Neutrophil (primary cell): ENCODE results near the gene WAS.

ENCODE experiments used
- H3K27ac ChIP-seq: fragments of 200-600 bp; sonication (generic); 2 replicates; pipeline ENCODE4 v1.5.1; 2016; ENCODE audit warnings: mild to moderate bottlenecking, moderate library complexity
- H3K27me3 ChIP-seq: fragments of 200-600 bp; sonication (generic); 2 replicates; pipeline ENCODE4 v1.6.0; 2016; ENCODE audit warnings: mild to moderate bottlenecking
- H3K36me3 ChIP-seq: fragments of 200-600 bp; sonication (generic); 2 replicates; pipeline ENCODE4 v1.5.1; 2017
- H3K4me1 ChIP-seq, 2 experiments: fragments of 200-600 bp in 1 of 2; sonication (generic) in 1 of 2; 1 replicate in 1 of 2; 2 replicates in 1 of 2; pipeline versions ENCODE4 v1.5.1 to v1.6.1; 2013 to 2016; ENCODE audit warnings: low read depth in 1 of 2, low read length in 1 of 2, mild to moderate bottlenecking in 1 of 2, moderate library complexity in 1 of 2; ENCODE audit not compliant: control insufficient read depth in 1 of 2, insufficient read depth in 1 of 2
- H3K4me3 ChIP-seq, 2 experiments: fragments of 200-600 bp in 1 of 2; sonication (generic) in 1 of 2; 1 replicate in 1 of 2; 2 replicates in 1 of 2; pipeline ENCODE4 v1.5.1; 2013 to 2016; ENCODE audit warnings: low read depth in 1 of 2, low read length in 1 of 2, mild to moderate bottlenecking in 1 of 2, moderate library complexity in 1 of 2
- H3K9me3 ChIP-seq: fragments of 200-600 bp; sonication (generic); 2 replicates; pipeline ENCODE4 v1.5.1; 2016
- CTCF ChIP-seq: fragments of 200-600 bp; sonication (generic); IDR thresholded peaks from 2 replicates; pipeline ENCODE4 v1.5.1; 2016; ENCODE audit warnings: antibody characterized with exemption

The WAS gene

GRCh38 chrX:48683411-48683982 lies at the start of gene WAS:
Gene WAS (plus strand): TSS chrX:48683799. CDS start chrX:48683854, 55 bp downstream.
- TF ChIP-seq CTCF, result peak; percentile 10
- peak within 1 kb of the TSS; percentile 99 for H3K27ac ChIP-seq

GRCh38 chrX:48636301-48636700 lies 47.3 kb upstream of the WAS start:
- Histone ChIP-seq H3K36me3 (no peaks in the 10 kb centered on the region), H3K27me3 (no peaks in the 10 kb centered on the region), H3K27ac (no peak overlapping the region), H3K9me3 (no peaks in the 10 kb centered on the region), H3K4me3 (no peak overlapping the region), H3K4me1 (peaks cover 3 to 5% of the 10 kb centered on the region in 2 experiments)
- TF ChIP-seq CTCF, result no peak

More at GRCh38 chrX:48683411-48683982, at the start of gene WAS:
- peaks cover 34% of the 10 kb centered on the region for H3K36me3 ChIP-seq
- H3K4me1 ChIP-seq, result peaks cover 70 to 94% of the 10 kb centered on the region in 2 experiments
- no peaks in the 10 kb centered on the region for H3K9me3 ChIP-seq
- H3K4me3 ChIP-seq, result peak within 1 kb of the TSS; percentile 68 to 86
- no peaks in the 10 kb centered on the region for H3K27me3 ChIP-seq

GRCh38 chrX:48636776-48637175 lies 46.8 kb upstream of the WAS start:
- no peak for TF ChIP-seq CTCF
- no peak overlapping the region for H3K4me3 ChIP-seq
- H3K4me1 ChIP-seq, result peaks cover under 1 to 1% of the 10 kb centered on the region in 2 experiments
- H3K27ac ChIP-seq, result no peak overlapping the region
- H3K27me3 ChIP-seq, result no peaks in the 10 kb centered on the region
- H3K36me3 ChIP-seq, result no peaks in the 10 kb centered on the region
- H3K9me3 ChIP-seq, result no peaks in the 10 kb centered on the region

- Histone ChIP-seq H3K9me3 (no peaks in the 10 kb centered on the region), H3K4me1 (no peaks in the 10 kb centered on the region), H3K27me3 (no peaks in the 10 kb centered on the region), H3K27ac (no peak overlapping the region), H3K4me3 (no peak overlapping the region), H3K36me3 (no peaks in the 10 kb centered on the region)
- TF ChIP-seq CTCF, result no peak
These were observed 37.9 kb upstream of the WAS start for GRCh38 chrX:48645669-48646068.

- no peaks in the 10 kb centered on the region for H3K4me1 ChIP-seq
- TF ChIP-seq CTCF, result peak; percentile 14
- no peaks in the 10 kb centered on the region for H3K9me3 ChIP-seq
- H3K36me3 ChIP-seq, result no peaks in the 10 kb centered on the region
- no peak overlapping the region for H3K27ac ChIP-seq
- no peaks in the 10 kb centered on the region for H3K27me3 ChIP-seq
- H3K4me3 ChIP-seq, result no peak overlapping the region
These were observed 35.3 kb upstream of the WAS start for GRCh38 chrX:48648336-48648751.
